CD8-positive, alpha-beta memory T cell (primary cell): ENCODE results near the gene AFAP1. TPM values are rescaled to one million over a fixed set of nuclear protein-coding genes. Genes with fewer than 3 reads are reported as not detected.
"Not testable (repeated sequence)": the region's sequence is repeated elsewhere in the genome, so short reads cannot be mapped to it uniquely, and the experiment has no call there.

Experiments used
- CTCF ChIA-PET: fragments of 350-600 bp; sonication (Branson Sonifier 250); formaldehyde crosslinking; loops from one replicate; lab custom pipeline; 2021; ENCODE audit warnings: antibody characterized with exemption; lab: Charles Lee
- POLR2A ChIA-PET: fragments of 350-600 bp; sonication (Branson Sonifier 250); formaldehyde crosslinking; loops from one replicate; lab custom pipeline; 2021; ENCODE audit warnings: antibody characterized with exemption; lab: Charles Lee
- DNase-seq, 5 donors: peaks; one replicate each; pipeline versions ENCODE4 v3.0.0 to v3.0.0-alpha.2; 2020 to 2022; ENCODE audit warnings: mixed read lengths in 1 of 5
- H3K27ac ChIP-seq: one replicate; pipeline ENCODE4 v1.7.0; 2013; ENCODE audit warnings: low read depth, mild to moderate bottlenecking, low read length, moderate library complexity
- H3K27me3 ChIP-seq: 2 replicates; pipeline ENCODE4 v1.7.0; 2013; ENCODE audit warnings: low read length, mild to moderate bottlenecking; ENCODE audit not compliant: insufficient read depth, poor library complexity, severe bottlenecking
- H3K36me3 ChIP-seq: 2 replicates; pipeline ENCODE4 v1.7.0; 2013; ENCODE audit warnings: mild to moderate bottlenecking, low read length, moderate library complexity; ENCODE audit not compliant: insufficient read depth
- H3K4me1 ChIP-seq: 2 replicates; pipeline ENCODE4 v1.7.0; 2013; ENCODE audit warnings: mild to moderate bottlenecking, low read length, moderate library complexity; ENCODE audit not compliant: insufficient read depth
- H3K4me3 ChIP-seq: 2 replicates; pipeline ENCODE4 v1.7.0; 2013; ENCODE audit warnings: mild to moderate bottlenecking, low read length
- H3K9me3 ChIP-seq: 2 replicates; pipeline ENCODE4 v1.7.0; 2013; ENCODE audit warnings: mild to moderate bottlenecking, low read length
- H3K27ac Mint-ChIP-seq, 8 donors: one replicate each; pipeline ENCODE4 v1.8.0; 2020 to 2021; ENCODE audit warnings: mixed read lengths in 8 of 8, mild to moderate bottlenecking in 6 of 8, inconsistent platforms in 3 of 8, moderate library complexity in 3 of 8
- H3K27me3 Mint-ChIP-seq, 2 donors: one replicate each; pipeline ENCODE4 v1.8.0; 2020 to 2021; ENCODE audit warnings: mixed read lengths in 2 of 2, mild to moderate bottlenecking in 1 of 2, moderate library complexity in 1 of 2
- H3K36me3 Mint-ChIP-seq, 3 donors: one replicate each; pipeline ENCODE4 v1.8.0; 2020 to 2021; ENCODE audit warnings: mixed read lengths in 3 of 3, inconsistent platforms in 1 of 3, mild to moderate bottlenecking in 1 of 3
- H3K4me1 Mint-ChIP-seq, 3 donors: one replicate each; pipeline ENCODE4 v1.8.0; 2020 to 2021; ENCODE audit warnings: mixed read lengths in 3 of 3, inconsistent platforms in 1 of 3, mild to moderate bottlenecking in 1 of 3
- H3K4me3 Mint-ChIP-seq, 7 donors: one replicate each; pipeline ENCODE4 v1.8.0; 2020 to 2021; ENCODE audit warnings: mixed read lengths in 7 of 7, mild to moderate bottlenecking in 6 of 7, moderate library complexity in 4 of 7, inconsistent platforms in 2 of 7
- H3K9me3 Mint-ChIP-seq, 5 donors: one replicate each; pipeline ENCODE4 v1.8.0; 2020 to 2022; ENCODE audit warnings: mixed read lengths in 5 of 5, mild to moderate bottlenecking in 3 of 5, moderate library complexity in 2 of 5, inconsistent platforms in 1 of 5
- polyA plus RNA-seq: library from polyadenylated mRNA; unstranded; fragments of 300-500 nt; fragmentation: Illumina TruSeq; gene quantifications from one replicate; pipeline ENCODE4 v1.2.3, GENCODE V29; 2021
- total RNA-seq, 2 experiments: library from RNA; stranded (reverse); gene quantifications; one replicate each; pipeline ENCODE4 v1.2.3, GENCODE V29; 2021

Gene AFAP1
- total and polyA plus RNA-seq, 3 experiments from 2014 or later, result 2.3 to 19.9 (median 18.4) TPM

GRCh38 chr4:7950301-7951092, 10.8 kb upstream of the AFAP1 start:
- no peak overlapping the region for H3K27ac Mint-ChIP-seq
- DNase-seq, result no peak
- no peaks in the 10 kb centered on the region for H3K27me3 ChIP-seq
- peaks cover 0 to 7% (median 0%) of the 10 kb centered on the region in 3 donors for H3K36me3 Mint-ChIP-seq
- no peaks in the 10 kb centered on the region for H3K9me3 ChIP-seq
- H3K36me3 ChIP-seq, result no peaks in the 10 kb centered on the region
- peaks cover 5 to 14% (median 9%) of the 10 kb centered on the region in 3 donors for H3K4me1 Mint-ChIP-seq
- no peaks in the 10 kb centered on the region for H3K4me1 ChIP-seq
- ChIA-PET CTCF (no interaction called here), POLR2A (no interaction called here)
- H3K9me3 Mint-ChIP-seq, result peaks cover 0 to 7% (median 3%) of the 10 kb centered on the region in 5 donors
- H3K27ac ChIP-seq, result no peak overlapping the region
- no peak overlapping the region for H3K4me3 Mint-ChIP-seq
- no peak overlapping the region for H3K4me3 ChIP-seq
- H3K27me3 Mint-ChIP-seq, result peaks cover 6 to 18% of the 10 kb centered on the region in 2 donors

- no peaks in the 10 kb centered on the region for H3K36me3 ChIP-seq
- no peaks in the 10 kb centered on the region for H3K27me3 ChIP-seq
- Mint-ChIP-seq H3K4me3 (no peak overlapping the region), H3K27me3 (peaks cover 6 to 18% of the 10 kb centered on the region in 2 donors), H3K9me3 (peaks cover 0 to 7% (median 3%) of the 10 kb centered on the region in 5 donors), H3K36me3 (peaks cover 0 to 7% (median 0%) of the 10 kb centered on the region in 3 donors), H3K27ac (no peak overlapping the region), H3K4me1 (peaks cover 5 to 14% (median 9%) of the 10 kb centered on the region in 3 donors)
- ChIA-PET CTCF (no interaction called here), POLR2A (interaction anchor here (1.2 kb wide), 1 partner anchor 12 kb away, joined by 4 read pairs; no protein-coding TSS in a partner anchor)
- no peak for DNase-seq
- H3K9me3 ChIP-seq, result no peaks in the 10 kb centered on the region
- H3K27ac ChIP-seq, result no peak overlapping the region
- no peaks in the 10 kb centered on the region for H3K4me1 ChIP-seq
- H3K4me3 ChIP-seq, result no peak overlapping the region
These were observed 10.1 kb upstream of the AFAP1 start for GRCh38 chr4:7949759-7950158.

GRCh38 chr4:7947927-7948326, 8.3 kb upstream of the AFAP1 start:
- H3K4me1 Mint-ChIP-seq, result peaks cover 5 to 14% (median 9%) of the 10 kb centered on the region in 3 donors
- no peaks in the 10 kb centered on the region for H3K27me3 ChIP-seq
- no peak overlapping the region for H3K4me3 Mint-ChIP-seq
- no peaks in the 10 kb centered on the region for H3K4me1 ChIP-seq
- peaks cover 6 to 16% of the 10 kb centered on the region in 2 donors for H3K27me3 Mint-ChIP-seq
- peak overlapping the region in 3 of 8 donors; percentile 8 to 36 (median 19) for H3K27ac Mint-ChIP-seq
- ChIA-PET POLR2A (interaction anchor here (0.6 kb wide), 1 partner anchor 9 kb away, joined by 4 read pairs; no protein-coding TSS in a partner anchor), CTCF (interaction anchor here (0.8 to 1.1 kb wide), 3 partner anchors 9 to 144 kb away, joined by 3 to 6 read pairs (median 3); no protein-coding TSS in a partner anchor)
- H3K36me3 ChIP-seq, result no peaks in the 10 kb centered on the region
- DNase-seq, result peak in 1 of 5 donors; percentile 42
- H3K36me3 Mint-ChIP-seq, result peaks cover 0 to 4% (median 0%) of the 10 kb centered on the region in 3 donors
- H3K4me3 ChIP-seq, result no peak overlapping the region
- H3K27ac ChIP-seq, result no peak overlapping the region
- H3K9me3 Mint-ChIP-seq, result peaks cover 0 to 5% (median 1%) of the 10 kb centered on the region in 5 donors
- H3K9me3 ChIP-seq, result no peaks in the 10 kb centered on the region

- POLR2A ChIA-PET, result no interaction called here
- peaks cover 5 to 15% (median 9%) of the 10 kb centered on the region in 3 donors for H3K4me1 Mint-ChIP-seq
- H3K27ac Mint-ChIP-seq, result no peak overlapping the region
These were observed 6.2 kb upstream of the AFAP1 start for GRCh38 chr4:7945709-7946380.

GRCh38 chr4:7944599-7945220, 5.0 kb upstream of the AFAP1 start:
- POLR2A ChIA-PET, result interaction anchor here (0.6 to 0.7 kb wide), 2 partner anchors 13 to 1282 kb away, joined by 4 read pairs; no protein-coding TSS in a partner anchor
- Histone ChIP-seq H3K9me3 (no peaks in the 10 kb centered on the region), H3K27me3 (no peaks in the 10 kb centered on the region), H3K4me1 (peaks cover 3% of the 10 kb centered on the region), H3K27ac (no peak overlapping the region), H3K36me3 (no peaks in the 10 kb centered on the region), H3K4me3 (no peak overlapping the region)
- no peaks in the 10 kb centered on the region for H3K36me3 Mint-ChIP-seq
- H3K4me3 Mint-ChIP-seq, result no peak overlapping the region
- no peaks in the 10 kb centered on the region for H3K9me3 Mint-ChIP-seq
- CTCF ChIA-PET, result no interaction called here
- peaks cover 3 to 13% of the 10 kb centered on the region in 2 donors for H3K27me3 Mint-ChIP-seq
- no peak overlapping the region for H3K27ac Mint-ChIP-seq
- peaks cover 5 to 15% (median 12%) of the 10 kb centered on the region in 3 donors for H3K4me1 Mint-ChIP-seq
- no peak for DNase-seq

More at GRCh38 chr4:7945709-7946380, 6.2 kb upstream of the AFAP1 start:
- H3K4me3 Mint-ChIP-seq, result peak overlapping the region in 1 of 7 donors; percentile 74
- no peaks in the 10 kb centered on the region for H3K27me3 ChIP-seq
- no peak overlapping the region for H3K27ac ChIP-seq
- peaks cover 3 to 13% of the 10 kb centered on the region in 2 donors for H3K27me3 Mint-ChIP-seq
- H3K36me3 Mint-ChIP-seq, result no peaks in the 10 kb centered on the region
- peaks cover 0 to under 1% (median 0%) of the 10 kb centered on the region in 5 donors for H3K9me3 Mint-ChIP-seq
- no peak for DNase-seq
- no peaks in the 10 kb centered on the region for H3K4me1 ChIP-seq
- no peak overlapping the region for H3K4me3 ChIP-seq
- CTCF ChIA-PET, result interaction anchor here (1.1 kb wide), 1 partner anchor 142 kb away, joined by 4 read pairs; no protein-coding TSS in a partner anchor
- no peaks in the 10 kb centered on the region for H3K36me3 ChIP-seq
- H3K9me3 ChIP-seq, result no peaks in the 10 kb centered on the region

- H3K4me3 Mint-ChIP-seq, H3K9me3 ChIP-seq, H3K4me1 ChIP-seq, H3K36me3 Mint-ChIP-seq, H3K27me3 ChIP-seq, H3K36me3 ChIP-seq, H3K27ac Mint-ChIP-seq, DNase-seq, H3K4me3 ChIP-seq, H3K9me3 Mint-ChIP-seq, H3K27ac ChIP-seq, CTCF ChIA-PET: not testable (repeated sequence)
- Mint-ChIP-seq H3K4me1 (peaks cover 5 to 10% (median 7%) of the 10 kb centered on the region in 3 donors), H3K27me3 (peaks cover 0 to 11% of the 10 kb centered on the region in 2 donors)
- POLR2A ChIA-PET, result interaction anchor here (0.7 kb wide), 1 partner anchor 117 kb away, joined by 3 read pairs; no protein-coding TSS in a partner anchor
These were observed 4.0 kb upstream of the AFAP1 start for GRCh38 chr4:7943688-7944087.

- no peaks in the 10 kb centered on the region for H3K9me3 ChIP-seq
- H3K4me1 ChIP-seq, result peaks cover 8% of the 10 kb centered on the region
- peaks cover 0 to 10% of the 10 kb centered on the region in 2 donors for H3K27me3 Mint-ChIP-seq
- ChIA-PET POLR2A (no interaction called here), CTCF (interaction anchor here (1.6 kb wide), 1 partner anchor 12 kb away, joined by 3 read pairs; no protein-coding TSS in a partner anchor)
- peaks cover 0 to 3% (median 0%) of the 10 kb centered on the region in 3 donors for H3K36me3 Mint-ChIP-seq
- H3K27ac Mint-ChIP-seq, result no peak overlapping the region
- H3K4me3 ChIP-seq, result no peak overlapping the region
- no peaks in the 10 kb centered on the region for H3K36me3 ChIP-seq
- H3K9me3 Mint-ChIP-seq, result no peaks in the 10 kb centered on the region
- H3K4me1 Mint-ChIP-seq, result peaks cover 9 to 12% (median 10%) of the 10 kb centered on the region in 3 donors
- no peak overlapping the region for H3K27ac ChIP-seq
- no peak for DNase-seq
- H3K4me3 Mint-ChIP-seq, result peak overlapping the region in 1 of 7 donors; percentile 5
- H3K27me3 ChIP-seq, result no peaks in the 10 kb centered on the region
These were observed 3.5 kb upstream of the AFAP1 start for GRCh38 chr4:7943211-7943610.
